ENCODE data around the gene AGAP1.

The AGAP1 gene

GRCh38 chr2:235970204-235971040, 476.6 kb downstream of the AGAP1 start:
- H3K27ac ChIP-seq (ENCODE audit: low read depth, low read length), result no peak overlapping the region
- no peak overlapping the region for H3K9ac ChIP-seq (ENCODE audit: low read length)
- no peaks in the 10 kb centered on the region for H3K4me1 ChIP-seq (ENCODE audit: control insufficient read depth, insufficient read depth, low read length)
- no peak overlapping the region for H3K4me3 ChIP-seq (ENCODE audit: low read depth, low read length)
- peaks cover 10% of the 10 kb centered on the region; the same call in 1 of the 2 replicates for H3K36me3 ChIP-seq (ENCODE audit: control insufficient read depth, insufficient read depth, low read length)
- H3K27me3 ChIP-seq (ENCODE audit: control insufficient read depth, insufficient read depth, low read length), result no peaks in the 10 kb centered on the region
- H3K9me3 ChIP-seq (ENCODE audit: control insufficient read depth, insufficient read depth, low read depth, low read length), result no peaks in the 10 kb centered on the region

- no peaks in the 10 kb centered on the region for H3K27me3 ChIP-seq (ENCODE audit: control insufficient read depth, insufficient read depth, low read length)
- no peak overlapping the region for H3K27ac ChIP-seq (ENCODE audit: low read depth, low read length)
- H3K4me1 ChIP-seq (ENCODE audit: control insufficient read depth, insufficient read depth, low read length), result peaks cover 2% of the 10 kb centered on the region; the same call in 1 of the 2 replicates
- peaks cover 6% of the 10 kb centered on the region for H3K36me3 ChIP-seq (ENCODE audit: control insufficient read depth, insufficient read depth, low read length)
- no peak overlapping the region for H3K4me3 ChIP-seq (ENCODE audit: low read depth, low read length)
- H3K9me3 ChIP-seq (ENCODE audit: control insufficient read depth, insufficient read depth, low read depth, low read length), result 0 out of 2 replicates have a peak, but pooled peaks cover 2% of the 10 kb centered on the region
- H3K9ac ChIP-seq (ENCODE audit: low read length), result no peak overlapping the region
Measured at GRCh38 chr2:235976516-235976915, 482.7 kb downstream of the AGAP1 start.

- Histone ChIP-seq H3K4me3 (ENCODE audit: low read depth, low read length) (no peak overlapping the region), H3K27ac (ENCODE audit: low read depth, low read length) (no peak overlapping the region), H3K4me1 (ENCODE audit: control insufficient read depth, insufficient read depth, low read length) (peaks cover 2% of the 10 kb centered on the region; the same call in 1 of the 2 replicates), H3K9ac (ENCODE audit: low read length) (no peak overlapping the region), H3K27me3 (ENCODE audit: control insufficient read depth, insufficient read depth, low read length) (no peaks in the 10 kb centered on the region), H3K36me3 (ENCODE audit: control insufficient read depth, insufficient read depth, low read length) (peaks cover 6% of the 10 kb centered on the region), H3K9me3 (ENCODE audit: control insufficient read depth, insufficient read depth, low read depth, low read length) (0 out of 2 replicates have a peak, but pooled peaks cover 2% of the 10 kb centered on the region)
Measured at GRCh38 chr2:235976956-235977355, 483.1 kb downstream of the AGAP1 start.

GRCh38 chr2:235977445-235977844, 483.6 kb downstream of the AGAP1 start:
- no peaks in the 10 kb centered on the region for H3K27me3 ChIP-seq (ENCODE audit: control insufficient read depth, insufficient read depth, low read length)
- H3K27ac ChIP-seq (ENCODE audit: low read depth, low read length), result no peak overlapping the region
- no peak overlapping the region for H3K4me3 ChIP-seq (ENCODE audit: low read depth, low read length)
- peaks cover 2% of the 10 kb centered on the region; the same call in 1 of the 2 replicates for H3K4me1 ChIP-seq (ENCODE audit: control insufficient read depth, insufficient read depth, low read length)
- H3K36me3 ChIP-seq (ENCODE audit: control insufficient read depth, insufficient read depth, low read length), result peaks cover 6% of the 10 kb centered on the region
- H3K9ac ChIP-seq (ENCODE audit: low read length), result no peak overlapping the region
- 0 out of 2 replicates have a peak, but pooled peaks cover 2% of the 10 kb centered on the region for H3K9me3 ChIP-seq (ENCODE audit: control insufficient read depth, insufficient read depth, low read depth, low read length)

GRCh38 chr2:235978022-235978421, 484.2 kb downstream of the AGAP1 start:
- H3K4me3 ChIP-seq (ENCODE audit: low read depth, low read length), result no peak overlapping the region
- peaks cover 2% of the 10 kb centered on the region; the same call in 1 of the 2 replicates for H3K4me1 ChIP-seq (ENCODE audit: control insufficient read depth, insufficient read depth, low read length)
- no peak overlapping the region for H3K9ac ChIP-seq (ENCODE audit: low read length)
- H3K27ac ChIP-seq (ENCODE audit: low read depth, low read length), result no peak overlapping the region
- peaks cover 6% of the 10 kb centered on the region for H3K36me3 ChIP-seq (ENCODE audit: control insufficient read depth, insufficient read depth, low read length)
- 0 out of 2 replicates have a peak, but pooled peaks cover 2% of the 10 kb centered on the region for H3K9me3 ChIP-seq (ENCODE audit: control insufficient read depth, insufficient read depth, low read depth, low read length)
- H3K27me3 ChIP-seq (ENCODE audit: control insufficient read depth, insufficient read depth, low read length), result no peaks in the 10 kb centered on the region

GRCh38 chr2:235979037-235979436, 485.2 kb downstream of the AGAP1 start:
- H3K27ac ChIP-seq (ENCODE audit: low read depth, low read length), result no peak overlapping the region
- H3K36me3 ChIP-seq (ENCODE audit: control insufficient read depth, insufficient read depth, low read length), result peaks cover 6% of the 10 kb centered on the region
- no peaks in the 10 kb centered on the region for H3K27me3 ChIP-seq (ENCODE audit: control insufficient read depth, insufficient read depth, low read length)
- peaks cover 2% of the 10 kb centered on the region; the same call in 1 of the 2 replicates for H3K4me1 ChIP-seq (ENCODE audit: control insufficient read depth, insufficient read depth, low read length)
- H3K9me3 ChIP-seq (ENCODE audit: control insufficient read depth, insufficient read depth, low read depth, low read length), result 0 out of 2 replicates have a peak, but pooled peaks cover 2% of the 10 kb centered on the region
- H3K9ac ChIP-seq (ENCODE audit: low read length), result no peak overlapping the region
- H3K4me3 ChIP-seq (ENCODE audit: low read depth, low read length), result no peak overlapping the region

GRCh38 chr2:235979753-235980435, 486.1 kb downstream of the AGAP1 start:
- Histone ChIP-seq H3K27me3 (ENCODE audit: control insufficient read depth, insufficient read depth, low read length) (no peaks in the 10 kb centered on the region), H3K36me3 (ENCODE audit: control insufficient read depth, insufficient read depth, low read length) (peaks cover 6% of the 10 kb centered on the region), H3K27ac (ENCODE audit: low read depth, low read length) (no peak overlapping the region), H3K4me1 (ENCODE audit: control insufficient read depth, insufficient read depth, low read length) (peaks cover 2% of the 10 kb centered on the region; the same call in 1 of the 2 replicates), H3K9me3 (ENCODE audit: control insufficient read depth, insufficient read depth, low read depth, low read length) (peaks cover 4% of the 10 kb centered on the region; the same call in 1 of the 2 replicates), H3K9ac (ENCODE audit: low read length) (no peak overlapping the region), H3K4me3 (ENCODE audit: low read depth, low read length) (no peak overlapping the region)

GRCh38 chr2:235981631-235982030, 487.8 kb downstream of the AGAP1 start:
- H3K4me1 ChIP-seq (ENCODE audit: control insufficient read depth, insufficient read depth, low read length), result peaks cover 2% of the 10 kb centered on the region; the same call in 1 of the 2 replicates
- H3K9ac ChIP-seq (ENCODE audit: low read length), result no peak overlapping the region
- no peaks in the 10 kb centered on the region for H3K27me3 ChIP-seq (ENCODE audit: control insufficient read depth, insufficient read depth, low read length)
- H3K9me3 ChIP-seq (ENCODE audit: control insufficient read depth, insufficient read depth, low read depth, low read length), result peaks cover 4% of the 10 kb centered on the region; the same call in 1 of the 2 replicates
- no peak overlapping the region for H3K27ac ChIP-seq (ENCODE audit: low read depth, low read length)
- H3K4me3 ChIP-seq (ENCODE audit: low read depth, low read length), result no peak overlapping the region
- no peaks in the 10 kb centered on the region for H3K36me3 ChIP-seq (ENCODE audit: control insufficient read depth, insufficient read depth, low read length)

GRCh38 chr2:235983016-235983415, 489.2 kb downstream of the AGAP1 start:
- no peak overlapping the region for H3K4me3 ChIP-seq (ENCODE audit: low read depth, low read length)
- no peak overlapping the region for H3K27ac ChIP-seq (ENCODE audit: low read depth, low read length)
- H3K27me3 ChIP-seq (ENCODE audit: control insufficient read depth, insufficient read depth, low read length), result no peaks in the 10 kb centered on the region
- H3K9me3 ChIP-seq (ENCODE audit: control insufficient read depth, insufficient read depth, low read depth, low read length), result peaks cover 2% of the 10 kb centered on the region; the same call in 1 of the 2 replicates
- no peaks in the 10 kb centered on the region for H3K36me3 ChIP-seq (ENCODE audit: control insufficient read depth, insufficient read depth, low read length)
- no peak overlapping the region for H3K9ac ChIP-seq (ENCODE audit: low read length)
- H3K4me1 ChIP-seq (ENCODE audit: control insufficient read depth, insufficient read depth, low read length), result peaks cover 2% of the 10 kb centered on the region; the same call in 1 of the 2 replicates

GRCh38 chr2:235984552-235984951, 490.7 kb downstream of the AGAP1 start:
- H3K4me3 ChIP-seq (ENCODE audit: low read depth, low read length), result no peak overlapping the region
- no peak overlapping the region for H3K27ac ChIP-seq (ENCODE audit: low read depth, low read length)
- H3K27me3 ChIP-seq (ENCODE audit: control insufficient read depth, insufficient read depth, low read length), result no peaks in the 10 kb centered on the region
- no peaks in the 10 kb centered on the region for H3K36me3 ChIP-seq (ENCODE audit: control insufficient read depth, insufficient read depth, low read length)
- no peak overlapping the region for H3K9ac ChIP-seq (ENCODE audit: low read length)
- H3K9me3 ChIP-seq (ENCODE audit: control insufficient read depth, insufficient read depth, low read depth, low read length), result peaks cover 2% of the 10 kb centered on the region; the same call in 1 of the 2 replicates
- peaks cover 16% of the 10 kb centered on the region for H3K4me1 ChIP-seq (ENCODE audit: control insufficient read depth, insufficient read depth, low read length)

- peaks cover 16% of the 10 kb centered on the region for H3K4me1 ChIP-seq (ENCODE audit: control insufficient read depth, insufficient read depth, low read length)
- H3K27me3 ChIP-seq (ENCODE audit: control insufficient read depth, insufficient read depth, low read length), result no peaks in the 10 kb centered on the region
- no peak overlapping the region for H3K4me3 ChIP-seq (ENCODE audit: low read depth, low read length)
- no peaks in the 10 kb centered on the region for H3K36me3 ChIP-seq (ENCODE audit: control insufficient read depth, insufficient read depth, low read length)
- no peak overlapping the region for H3K9ac ChIP-seq (ENCODE audit: low read length)
- H3K27ac ChIP-seq (ENCODE audit: low read depth, low read length), result no peak overlapping the region
- peaks cover 2% of the 10 kb centered on the region; the same call in 1 of the 2 replicates for H3K9me3 ChIP-seq (ENCODE audit: control insufficient read depth, insufficient read depth, low read depth, low read length)
Measured at GRCh38 chr2:235986361-235986760, 492.5 kb downstream of the AGAP1 start.

Data from HUES6 (cell line).